Pancreas (tissue), 10 donors: Measurements from ENCODE around the gene DLG2. TPM values are rescaled to one million over a fixed set of nuclear protein-coding genes. Genes with fewer than 3 reads are reported as not detected.

Experiments
- ATAC-seq, 4 donors: fragments of 200-7000 bp; cut with Tn5 transposase; one replicate each; pipeline versions ENCODE4 v1.8.0 to v1.9.1; 2020; ENCODE audit warnings: mild to moderate bottlenecking in 4 of 4, moderate library complexity in 4 of 4
- DNase-seq, 6 donors: peaks; one replicate each; pipeline ENCODE4 v3.0.0-alpha.2; 2020
- FAIRE-seq: peaks from 2 replicates; lab custom pipeline; 2012; peaks lifted over from hg19 to GRCh38; lab: Jason Lieb, UNC
- H3K27ac ChIP-seq, 4 donors: fragments of 200-600 bp; sonication (generic); 1 replicate in 3 of 4; 2 replicates in 1 of 4; pipeline versions ENCODE4 v1.5.0 to v1.8.0; 2020
- H3K27me3 ChIP-seq, 4 donors: fragments of 200-600 bp; one replicate each; pipeline ENCODE4 v1.8.0; 2021
- H3K36me3 ChIP-seq, 3 donors: fragments of 200-600 bp; sonication (generic) in 1 of 3; one replicate each; pipeline versions ENCODE4 v1.5.0 to v1.8.0; 2020 to 2021
- H3K4me1 ChIP-seq, 3 donors: fragments of 200-600 bp; one replicate each; pipeline ENCODE4 v1.8.0; 2021
- H3K4me3 ChIP-seq, 4 donors: fragments of 200-600 bp; sonication (generic) in 2 of 4; one replicate each; pipeline versions ENCODE4 v1.5.0 to v1.8.0; 2020 to 2021
- H3K9me3 ChIP-seq, 4 donors: fragments of 200-600 bp; one replicate each; pipeline ENCODE4 v1.8.0; 2021
- CTCF ChIP-seq, 4 donors: fragments of 200-600 bp; sonication (generic) in 3 of 4; IDR thresholded peaks; one replicate each; pipeline versions ENCODE4 v1.5.0 to v1.8.0; 2021; ENCODE audit warnings: antibody characterized with exemption in 4 of 4
- WGBS, 2 donors: extraction: QIAGEN DNeasy Blood & Tissue Kit; methylation state at CpG; one replicate each; pipeline ENCODE4 v1.1.7; 2013; 5-methylcytosine and 5-hydroxymethylcytosine counted together
- intact Hi-C, 3 donors: fragments of 100-400 bp; cut with DNase I; formaldehyde crosslinking; loops; one replicate each; pipeline versions ENCODE4 v1.11.1 to v1.14.2; 2022
- polyA plus RNA-seq, 2 donors: library from polyadenylated mRNA; stranded (reverse); fragments of 200-250 nt; gene quantifications; one replicate each; pipeline ENCODE4 v1.2.3, GENCODE V29; 2013
- total RNA-seq, 6 donors: library from RNA; stranded (reverse); fragmentation: NEBNext Ultra II Directional in 4 of 6; extraction: Animal tissue kit (Norgen Biotek cat#: 25700) in 4 of 6; gene quantifications; one replicate each; pipeline versions ENCODE4 v1.2.1 to v1.2.4, GENCODE V29; 2021 to 2023
- donor health status: healthy with polysubstance abuse.
- donor health status: DM: no; HTN: no; CAD: no; lungs with moderate emphysema.
- donor health status: DM: no; HTN: no; CAD: no.
- donor health status: control.
- donor health status: control.
- donor health status: Bipolar disorder and iron deficiency.
- donor health status: DM: yes; HTN: yes; CAD: no.
- donor health status: DM: no; HTN: no; CAD: no.
- donor health status: DM: no; HTN: no; CAD: no.
- donor health status: DM: yes; HTN: yes; CAD: no.

Gene DLG2
- total and polyA plus RNA-seq, 8 donors: 1.2 to 5.4 (median 3.6) TPM

GRCh38 chr11:85184721-85185120 is 442.4 kb downstream of the DLG2 start:
- Histone ChIP-seq H3K4me1 (no peaks in the 10 kb centered on the region), H3K4me3 (no peak overlapping the region), H3K27me3 (no peaks in the 10 kb centered on the region), H3K9me3 (no peaks in the 10 kb centered on the region), H3K27ac (no peak overlapping the region), H3K36me3 (no peaks in the 10 kb centered on the region)
- WGBS, 2 donors: 19 to 29% methylated on average over 1 of the region's 1 CpG
- intact Hi-C loops: no loop called here
- DNase-seq: no peak
- ATAC-seq: no peak
- FAIRE-seq: no peak
- no peak for TF ChIP-seq CTCF (IDR thresholded peaks at IDR 0.05)

GRCh38 chr11:85182441-85183387 is 444.4 kb downstream of the DLG2 start:
- WGBS, 2 donors: 48 to 62% methylated on average over 4 of the region's 4 CpGs
- Histone ChIP-seq H3K4me3 (no peak overlapping the region), H3K36me3 (no peaks in the 10 kb centered on the region), H3K9me3 (no peaks in the 10 kb centered on the region), H3K27me3 (no peaks in the 10 kb centered on the region), H3K27ac (no peak overlapping the region), H3K4me1 (no peaks in the 10 kb centered on the region)
- intact Hi-C loops: no loop called here
- ATAC-seq: peak in 1 of 4 donors; percentile 41
- DNase-seq: no peak
- no peak for FAIRE-seq
- TF ChIP-seq CTCF (IDR thresholded peaks at IDR 0.05): peak in 1 of 4 donors; percentile 12

- TF ChIP-seq CTCF (IDR thresholded peaks at IDR 0.05): no peak
- no peak for ATAC-seq
- intact Hi-C loops: no loop called here
- no peak for FAIRE-seq
- no peak overlapping the region for H3K4me3 ChIP-seq
- no peak for DNase-seq
- no peaks in the 10 kb centered on the region for H3K9me3 ChIP-seq
- no peaks in the 10 kb centered on the region for H3K27me3 ChIP-seq
- no peaks in the 10 kb centered on the region for H3K36me3 ChIP-seq
- H3K4me1 ChIP-seq: no peaks in the 10 kb centered on the region
- H3K27ac ChIP-seq: no peak overlapping the region
- WGBS, 2 donors: 59 to 77% methylated on average over 1 of the region's 1 CpG
These were observed 446.6 kb downstream of the DLG2 start for GRCh38 chr11:85180528-85180927.

- DNase-seq (peak in 1 of 6 donors; percentile 39), ATAC-seq (no peak), FAIRE-seq (no peak)
- Histone ChIP-seq H3K4me3 (no peak overlapping the region), H3K36me3 (no peaks in the 10 kb centered on the region), H3K9me3 (no peaks in the 10 kb centered on the region), H3K27ac (no peak overlapping the region), H3K27me3 (no peaks in the 10 kb centered on the region), H3K4me1 (no peaks in the 10 kb centered on the region)
- 80 to 89% methylated on average over 6 of the region's 6 CpGs for WGBS, 2 donors
- intact Hi-C loops: no loop called here
- no peak for TF ChIP-seq CTCF (IDR thresholded peaks at IDR 0.05)
These were observed 455.4 kb downstream of the DLG2 start for GRCh38 chr11:85171648-85172257.
